Measurements from ENCODE around the gene AUTS2.

The AUTS2 gene

DNA sequence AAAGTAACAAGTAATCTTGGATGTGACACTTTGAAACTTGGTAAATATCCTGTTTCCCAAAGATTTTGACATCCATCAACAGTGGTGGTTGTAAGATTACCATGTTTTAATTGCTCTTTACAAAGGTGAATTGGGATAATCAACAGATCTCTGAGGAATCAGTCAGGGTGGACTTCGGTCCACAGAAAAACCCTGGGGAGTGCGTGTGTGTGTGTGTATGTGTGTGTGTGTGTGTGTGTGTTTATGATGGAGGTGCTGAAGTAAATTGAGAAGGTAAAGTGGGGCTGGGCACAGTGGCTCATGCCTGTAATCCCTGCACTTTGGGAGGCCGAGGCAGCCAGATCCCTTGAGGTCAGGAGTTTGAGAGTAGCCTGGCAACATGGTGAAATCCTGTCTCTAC, 12.0 kb upstream of the AUTS2 start:
- H3K27ac ChIP-seq (replicated peaks): no peak overlapping the region
- no peak for DNase-seq (ENCODE audit: low read depth in 1 of 2, low spot score in 1 of 2)
- TF ChIP-seq GABPA (IDR thresholded peaks at IDR 0.05; ENCODE audit: low read depth) (no peak), POLR2AphosphoS5 (IDR thresholded peaks at IDR 0.05; ENCODE audit: low read depth) (no peak)
- TF ChIP-seq, protein P1, sequence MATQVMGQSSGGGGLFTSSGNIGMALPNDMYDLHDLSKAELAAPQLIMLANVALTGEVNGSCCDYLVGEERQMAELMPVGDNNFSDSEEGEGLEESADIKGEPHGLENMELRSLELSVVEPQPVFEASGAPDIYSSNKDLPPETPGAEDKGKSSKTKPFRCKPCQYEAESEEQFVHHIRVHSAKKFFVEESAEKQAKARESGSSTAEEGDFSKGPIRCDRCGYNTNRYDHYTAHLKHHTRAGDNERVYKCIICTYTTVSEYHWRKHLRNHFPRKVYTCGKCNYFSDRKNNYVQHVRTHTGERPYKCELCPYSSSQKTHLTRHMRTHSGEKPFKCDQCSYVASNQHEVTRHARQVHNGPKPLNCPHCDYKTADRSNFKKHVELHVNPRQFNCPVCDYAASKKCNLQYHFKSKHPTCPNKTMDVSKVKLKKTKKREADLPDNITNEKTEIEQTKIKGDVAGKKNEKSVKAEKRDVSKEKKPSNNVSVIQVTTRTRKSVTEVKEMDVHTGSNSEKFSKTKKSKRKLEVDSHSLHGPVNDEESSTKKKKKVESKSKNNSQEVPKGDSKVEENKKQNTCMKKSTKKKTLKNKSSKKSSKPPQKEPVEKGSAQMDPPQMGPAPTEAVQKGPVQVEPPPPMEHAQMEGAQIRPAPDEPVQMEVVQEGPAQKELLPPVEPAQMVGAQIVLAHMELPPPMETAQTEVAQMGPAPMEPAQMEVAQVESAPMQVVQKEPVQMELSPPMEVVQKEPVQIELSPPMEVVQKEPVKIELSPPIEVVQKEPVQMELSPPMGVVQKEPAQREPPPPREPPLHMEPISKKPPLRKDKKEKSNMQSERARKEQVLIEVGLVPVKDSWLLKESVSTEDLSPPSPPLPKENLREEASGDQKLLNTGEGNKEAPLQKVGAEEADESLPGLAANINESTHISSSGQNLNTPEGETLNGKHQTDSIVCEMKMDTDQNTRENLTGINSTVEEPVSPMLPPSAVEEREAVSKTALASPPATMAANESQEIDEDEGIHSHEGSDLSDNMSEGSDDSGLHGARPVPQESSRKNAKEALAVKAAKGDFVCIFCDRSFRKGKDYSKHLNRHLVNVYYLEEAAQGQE (IDR thresholded peaks at IDR 0.05; ENCODE audit: insufficient replicate concordance, low read depth): no peak
- H3K4me3 ChIP-seq (replicated peaks; ENCODE audit: insufficient read depth, low read length): no peak overlapping the region
- H3K27me3 ChIP-seq (ENCODE audit: insufficient read depth, poor library complexity, severe bottlenecking): no peaks in the 10 kb centered on the region

GRCh38 chr7:69588773-69589172, 9.5 kb upstream of the AUTS2 start:
- no peak for DNase-seq (ENCODE audit: low read depth in 1 of 2, low spot score in 1 of 2)
- Histone ChIP-seq H3K27me3 (ENCODE audit: insufficient read depth, poor library complexity, severe bottlenecking) (no peaks in the 10 kb centered on the region), H3K4me3 (replicated peaks; ENCODE audit: insufficient read depth, low read length) (no peak overlapping the region), H3K27ac (replicated peaks) (no peak overlapping the region)
- TF ChIP-seq GABPA (IDR thresholded peaks at IDR 0.05; ENCODE audit: low read depth): no peak
- no peak for TF ChIP-seq POLR2AphosphoS5 (IDR thresholded peaks at IDR 0.05; ENCODE audit: low read depth)
- TF ChIP-seq, protein P1 (IDR thresholded peaks at IDR 0.05; ENCODE audit: insufficient replicate concordance, low read depth): no peak

DNA sequence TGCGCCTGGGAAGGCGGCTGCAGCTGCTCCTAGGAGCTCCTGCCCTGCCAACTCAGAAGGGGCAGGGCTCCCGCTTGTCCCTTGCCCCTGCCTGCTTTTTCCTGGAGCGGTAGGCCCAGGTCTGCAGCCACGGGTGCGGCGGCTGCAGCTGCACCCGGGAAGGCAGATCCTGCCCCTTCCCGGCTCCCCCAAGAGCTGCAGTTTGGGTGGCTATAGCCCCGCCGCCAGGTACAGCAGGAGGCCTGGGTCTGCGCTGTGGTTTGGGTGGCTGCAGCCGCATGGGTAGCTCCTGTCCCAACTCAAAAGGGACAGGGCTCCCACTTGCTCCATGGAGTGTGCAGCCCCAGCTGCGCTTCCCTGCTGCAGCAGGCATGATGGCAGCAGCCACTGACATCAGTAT, 6.5 kb upstream of the AUTS2 start:
- Histone ChIP-seq H3K4me3 (replicated peaks; ENCODE audit: insufficient read depth, low read length) (no peak overlapping the region), H3K27ac (replicated peaks) (no peak overlapping the region), H3K27me3 (ENCODE audit: insufficient read depth, poor library complexity, severe bottlenecking) (peaks cover 10% of the 10 kb centered on the region)
- TF ChIP-seq, protein P1 (IDR thresholded peaks at IDR 0.05; ENCODE audit: insufficient replicate concordance, low read depth): no peak
- no peak for TF ChIP-seq SPI1 (IDR thresholded peaks at IDR 0.05; ENCODE audit: borderline replicate concordance, low read depth)
- TF ChIP-seq, protein P2, sequence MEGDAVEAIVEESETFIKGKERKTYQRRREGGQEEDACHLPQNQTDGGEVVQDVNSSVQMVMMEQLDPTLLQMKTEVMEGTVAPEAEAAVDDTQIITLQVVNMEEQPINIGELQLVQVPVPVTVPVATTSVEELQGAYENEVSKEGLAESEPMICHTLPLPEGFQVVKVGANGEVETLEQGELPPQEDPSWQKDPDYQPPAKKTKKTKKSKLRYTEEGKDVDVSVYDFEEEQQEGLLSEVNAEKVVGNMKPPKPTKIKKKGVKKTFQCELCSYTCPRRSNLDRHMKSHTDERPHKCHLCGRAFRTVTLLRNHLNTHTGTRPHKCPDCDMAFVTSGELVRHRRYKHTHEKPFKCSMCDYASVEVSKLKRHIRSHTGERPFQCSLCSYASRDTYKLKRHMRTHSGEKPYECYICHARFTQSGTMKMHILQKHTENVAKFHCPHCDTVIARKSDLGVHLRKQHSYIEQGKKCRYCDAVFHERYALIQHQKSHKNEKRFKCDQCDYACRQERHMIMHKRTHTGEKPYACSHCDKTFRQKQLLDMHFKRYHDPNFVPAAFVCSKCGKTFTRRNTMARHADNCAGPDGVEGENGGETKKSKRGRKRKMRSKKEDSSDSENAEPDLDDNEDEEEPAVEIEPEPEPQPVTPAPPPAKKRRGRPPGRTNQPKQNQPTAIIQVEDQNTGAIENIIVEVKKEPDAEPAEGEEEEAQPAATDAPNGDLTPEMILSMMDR (IDR thresholded peaks at IDR 0.05; ENCODE audit: insufficient read depth, low read length): no peak
- TF ChIP-seq POLR2AphosphoS5 (IDR thresholded peaks at IDR 0.05; ENCODE audit: low read depth): no peak
- no peak for TF ChIP-seq GABPA (IDR thresholded peaks at IDR 0.05; ENCODE audit: low read depth)
- no peak for DNase-seq (ENCODE audit: low read depth in 1 of 2, low spot score in 1 of 2)

- peaks cover 19% of the 10 kb centered on the region for H3K27me3 ChIP-seq (ENCODE audit: insufficient read depth, poor library complexity, severe bottlenecking)
- H3K4me3 ChIP-seq (replicated peaks; ENCODE audit: insufficient read depth, low read length): no peak overlapping the region
- H3K27ac ChIP-seq (replicated peaks): no peak overlapping the region
- DNase-seq (ENCODE audit: low read depth in 1 of 2, low spot score in 1 of 2): no peak
- no peak for TF ChIP-seq SPI1 (IDR thresholded peaks at IDR 0.05; ENCODE audit: borderline replicate concordance, low read depth)
- TF ChIP-seq, protein P1 (IDR thresholded peaks at IDR 0.05; ENCODE audit: insufficient replicate concordance, low read depth): no peak
- TF ChIP-seq, protein P2 (IDR thresholded peaks at IDR 0.05; ENCODE audit: insufficient read depth, low read length): no peak
- no peak for TF ChIP-seq POLR2AphosphoS5 (IDR thresholded peaks at IDR 0.05; ENCODE audit: low read depth)
- no peak for TF ChIP-seq GABPA (IDR thresholded peaks at IDR 0.05; ENCODE audit: low read depth)
These were observed 4.8 kb upstream of the AUTS2 start for GRCh38 chr7:69593511-69593910.

Data from HL-60 (cell line).